K562 (cell line): ENCODE results near the gene CCR8. TPM values are rescaled to one million over a fixed set of nuclear protein-coding genes. Genes with fewer than 3 reads are reported as not detected.

Experiments
- ATAC-seq: fragments of 200-7000 bp; cut with Tn5 transposase; 3 replicates; pipeline ENCODE4 v1.9.1; 2020; ENCODE audit warnings: moderate library complexity
- BruUV-seq: library from RNA; stranded (reverse); fragments of 400-500 nt; replicated peaks from 2 replicates; lab custom pipeline; 2021; lab: Mats Ljungman, UMichigan
- CTCF ChIA-PET: fragments of 300-600 bp; formaldehyde crosslinking; extraction: SDS; loops from one replicate; lab custom pipeline; 2021; ENCODE audit warnings: low intra/inter-chr PET ratio; lab: Yijun Ruan, JAX
- POLR2A ChIA-PET: fragments of 300-600, 350-650 bp; sonication (Branson Sonifier 250); formaldehyde crosslinking; extraction: SDS; loops from one replicate; lab custom pipeline; 2021; ENCODE audit warnings: antibody characterized with exemption, inconsistent platforms; lab: Yijun Ruan, JAX
- DNase-seq, 4 experiments: peaks; one replicate each; pipeline versions ENCODE4 v3.0.0 to v3.0.0-alpha.2; 2011 to 2018; ENCODE audit warnings: low spot score in 3 of 4, mixed read lengths in 3 of 4; ENCODE audit errors: extremely low read depth in 1 of 4
- FAIRE-seq: peaks from 2 replicates; lab custom pipeline; 2011; peaks lifted over from hg19 to GRCh38; lab: Jason Lieb, UNC
- H2AFZ ChIP-seq: 2 replicates; pipeline ENCODE4 v1.6.0; 2011; ENCODE audit warnings: low read depth, low read length, control low read depth, inconsistent platforms
- H3K27ac ChIP-seq: fragments of 200-600 bp; 3 replicates; pipeline ENCODE4 v1.8.0; 2011; ENCODE audit warnings: low read depth, mild to moderate bottlenecking, control low read depth, inconsistent platforms, low read length, moderate library complexity, mixed read lengths; ENCODE audit errors: extremely low read depth
- H3K27me3 ChIP-seq, 2 experiments: fragments of 300-600 bp in 1 of 2; 2 replicates in 1 of 2; 3 replicates in 1 of 2; pipeline versions ENCODE4 v1.6.0 to v1.8.0; 2011; ENCODE audit warnings: inconsistent platforms in 2 of 2, low read length in 2 of 2, mild to moderate bottlenecking in 1 of 2, mixed read lengths in 1 of 2, moderate library complexity in 1 of 2; ENCODE audit not compliant: control insufficient read depth in 2 of 2, insufficient read depth in 2 of 2
- H3K36me3 ChIP-seq: fragments of 300-600 bp; 3 replicates; pipeline ENCODE4 v1.8.0; 2011; ENCODE audit warnings: mild to moderate bottlenecking, low read length, inconsistent platforms; ENCODE audit not compliant: control insufficient read depth, insufficient read depth
- H3K4me1 ChIP-seq, 2 experiments: fragments of 200-600 bp in 1 of 2; replicated peaks in 1 of 2; 2 replicates in 1 of 2; 3 replicates in 1 of 2; pipeline versions ENCODE4 v1.5.1 to v1.8.0; 2011; ENCODE audit warnings: inconsistent platforms in 2 of 2, low read length in 2 of 2, mild to moderate bottlenecking in 1 of 2, mixed read lengths in 1 of 2, moderate library complexity in 1 of 2; ENCODE audit not compliant: control insufficient read depth in 2 of 2, insufficient read depth in 2 of 2
- H3K4me2 ChIP-seq: 2 replicates; pipeline ENCODE4 v1.6.1; 2011; ENCODE audit warnings: low read length, control low read depth, inconsistent platforms, mixed read lengths; ENCODE audit not compliant: insufficient read depth
- H3K4me3 ChIP-seq: fragments of 200-600 bp; sonication (generic), shearing (Covaris generic); 2 replicates; pipeline ENCODE4 v1.5.1; 2016; ENCODE audit warnings: control low read depth, inconsistent platforms
- H3K79me2 ChIP-seq: fragments of 200-600 bp; 3 replicates; pipeline ENCODE4 v1.8.0; 2011; ENCODE audit warnings: low read length, inconsistent platforms; ENCODE audit not compliant: control insufficient read depth, insufficient read depth
- H3K9ac ChIP-seq, 2 experiments: 2 replicates each; pipeline versions ENCODE4 v1.6.0 to v1.6.1; 2011; ENCODE audit warnings: low read depth in 2 of 2, low read length in 2 of 2, control low read depth in 1 of 2, inconsistent platforms in 1 of 2, mild to moderate bottlenecking in 1 of 2, mixed read lengths in 1 of 2; ENCODE audit not compliant: insufficient read depth in 1 of 2
- H3K9me1 ChIP-seq: one replicate; pipeline ENCODE4 v1.6.0; 2011; ENCODE audit warnings: inconsistent platforms, mild to moderate bottlenecking, low read length, moderate library complexity; ENCODE audit not compliant: control insufficient read depth, insufficient read depth
- H3K9me3 ChIP-seq: replicated peaks from 2 replicates; pipeline ENCODE4 v1.5.1; 2011; ENCODE audit warnings: low read depth, low read length, inconsistent platforms; ENCODE audit not compliant: control insufficient read depth, insufficient read depth
- H4K20me1 ChIP-seq: replicated peaks from 2 replicates; pipeline ENCODE4 v1.6.1; 2011; ENCODE audit warnings: low read length, inconsistent platforms, mixed read lengths; ENCODE audit not compliant: control insufficient read depth, insufficient read depth
- ELF4 ChIP-seq: fragments of 450-650 bp; formaldehyde crosslinking; IDR thresholded peaks from 2 replicates; pipeline ENCODE4 v1.4.0; 2022; ENCODE audit warnings: missing genetic modification characterization
- NEUROD1 ChIP-seq: fragments of 150-350 bp; IDR thresholded peaks from 2 replicates; pipeline ENCODE4 v1.6.1; 2014; ENCODE audit warnings: borderline replicate concordance, low read length, low read depth; ENCODE audit not compliant: partially characterized antibody
- OTX1 ChIP-seq: fragments of 450-650 bp; formaldehyde crosslinking; IDR thresholded peaks from 2 replicates; pipeline ENCODE4 v1.4.0; 2022; ENCODE audit warnings: mild to moderate bottlenecking
- TBL1XR1 ChIP-seq, 2 experiments: IDR thresholded peaks; 2 replicates each; pipeline ENCODE4 v1.6.1; 2012; ENCODE audit warnings: improper control_type of control experiment in 2 of 2, low read length in 2 of 2, mild to moderate bottlenecking in 1 of 2
- TEAD1 ChIP-seq, 2 experiments: fragments of 450-650 bp in 1 of 2; sonication (generic) in 1 of 2; formaldehyde crosslinking; IDR thresholded peaks; 2 replicates each; pipeline versions ENCODE4 v1.4.0 to v1.8.0; 2020 to 2022; ENCODE audit warnings: mild to moderate bottlenecking in 2 of 2, missing genetic modification reagents in 1 of 2
- ZNF511 ChIP-seq: sonication (generic); formaldehyde crosslinking; IDR thresholded peaks from 2 replicates; pipeline ENCODE4 v1.8.0; 2022; ENCODE audit warnings: mild to moderate bottlenecking, missing genetic modification reagents
- in situ Hi-C: fragments of 300-500 bp; cut with MboI; formaldehyde crosslinking; loops from 4 replicates; pipeline ENCODE4 v1.15.0; 2018; ENCODE audit warnings: inconsistent platforms, mixed read lengths
- intact Hi-C: fragments of 100-400 bp; cut with micrococcal nuclease; formaldehyde crosslinking; loops from 2 replicates; pipeline ENCODE4 v1.14.2; 2022
- polyA plus RNA-seq, 8 experiments: library from polyadenylated mRNA; depleted of rRNA in 4 of 8; stranded (reverse) in 5 of 8; unstranded in 3 of 8; fragments of >200 nt; fragmentation: Nextera tagmentation in 2 of 8; fragmentation: Illumina TruSeq in 1 of 8; extraction: Ambion mirVana in 2 of 8; extraction: Trizol in 1 of 8; gene quantifications; 2 replicates each; pipeline versions ENCODE4 v1.2.1 to v1.2.3, GENCODE V29; 2011 to 2014; ENCODE audit warnings: inconsistent platforms in 1 of 8, missing spikeins in 1 of 8
- total RNA-seq, 7 experiments: library from RNA; depleted of rRNA in 6 of 7; stranded (reverse); fragments of >200 nt in 6 of 7; fragmentation: Illumina TruSeq in 2 of 7; extraction: Trizol in 2 of 7; gene quantifications; 2 replicates each; pipeline versions ENCODE4 v1.2.1 to v1.2.3, GENCODE V29; 2011 to 2021; ENCODE audit warnings: low replicate concordance in 1 of 7

CCR8 gene
- total and polyA plus RNA-seq, 9 of the 15 experiments (the other 6 are each of a cell fraction or from before 2014, with no cell fraction given) = not detected

DNA sequence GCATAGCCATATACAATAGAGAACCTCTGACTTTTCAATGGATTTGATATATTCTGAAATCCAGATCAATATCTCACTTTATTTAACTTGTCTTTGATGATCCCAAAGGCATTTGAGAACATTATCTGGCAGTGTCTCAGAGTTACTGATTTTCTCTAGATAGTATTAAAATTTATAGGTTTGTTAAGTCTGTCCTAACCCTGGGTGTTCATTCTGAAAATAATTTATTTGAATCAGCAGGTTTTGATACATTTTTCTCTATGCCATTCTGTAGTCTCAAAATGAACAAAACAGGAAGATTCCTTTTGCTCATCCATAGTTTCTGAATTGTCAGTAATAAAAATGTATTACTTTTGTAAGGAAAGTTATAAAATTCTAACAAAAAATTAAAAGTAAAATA lies 14.3 kb downstream of the CCR8 start:
- Histone ChIP-seq H3K36me3 (no peaks in the 10 kb centered on the region), H3K4me1 (peaks cover 0 to 20% of the 10 kb centered on the region in 2 experiments; a peak in 3 of 5 replicates), H3K4me2 (no peak overlapping the region), H3K9ac (no peak overlapping the region), H3K27me3 (peaks cover 0 to 3% of the 10 kb centered on the region in 2 experiments; a peak in 1 of 5 replicates), H3K9me3 (no peaks in the 10 kb centered on the region), H3K9me1 (no peaks in the 10 kb centered on the region), H2AFZ (no peak overlapping the region), H4K20me1 (no peaks in the 10 kb centered on the region), H3K4me3 (no peak overlapping the region), H3K27ac (no peak overlapping the region), H3K79me2 (no peaks in the 10 kb centered on the region)
- BruUV-seq = no TSS peak
- CTCF ChIA-PET = no interaction called here
- DNase-seq (no peak), FAIRE-seq (no peak), ATAC-seq (no peak)
- in situ Hi-C loops (no loop called here), intact Hi-C loops (no loop called here)
- POLR2A ChIA-PET = no interaction called here
- TF ChIP-seq NEUROD1 (no peak), TEAD1 (CRISPR knock-in tag; IDR thresholded peaks at IDR 0.05) (no peak), OTX1 (no peak), ZNF511 (CRISPR knock-in tag) (no peak), ELF4 (CRISPR knock-in tag) (no peak), TBL1XR1 (IDR thresholded peaks at IDR 0.05; ENCODE audit: low read length in 2 of 2) (no peak)
